Body of pancreas (tissue), 4 donors: ENCODE data around the gene TMEM52.

Source experiments
- CTCF ChIP-seq, 7 experiments: fragments of 450-650 bp in 4 of 7; fragments of 200-600 bp in 3 of 7; sonication (generic) in 3 of 7; IDR thresholded peaks; one replicate each; pipeline ENCODE4 v1.5.1; 2016 to 2019; ENCODE audit warnings: antibody characterized with exemption in 7 of 7
- POLR2A ChIP-seq, 3 donors: fragments of 450-650 bp; IDR thresholded peaks; one replicate each; pipeline ENCODE4 v1.6.1; 2016; ENCODE audit warnings: antibody characterized with exemption in 3 of 3, mild to moderate bottlenecking in 2 of 3

GRCh38 chr1:1869469-1869868 lies 49.6 kb downstream of the TMEM52 start:
- no peak for TF ChIP-seq CTCF (IDR thresholded peaks at IDR 0.05)
- no peak for TF ChIP-seq POLR2A (IDR thresholded peaks at IDR 0.05)
